Measurements from ENCODE around the gene PPP3CA. TPM values are rescaled to one million over a fixed set of nuclear protein-coding genes. Genes with fewer than 3 reads are reported as not detected.

The PPP3CA gene
- total RNA-seq, 1 experiment from 2014 or later: 31.0 TPM

GRCh38 chr4:101065935-101066485 is 281.3 kb downstream of the PPP3CA start:
- CTCF ChIA-PET: no interaction called here
- no TSS peak for BruUV-seq (replicated peaks)
- TF ChIP-seq SIN3A (IDR thresholded peaks at IDR 0.05; ENCODE audit: borderline replicate concordance, insufficient read depth, low read depth, low read length) (no peak), REST (IDR thresholded peaks at IDR 0.05; ENCODE audit: insufficient read depth in 1 of 2, low read depth in 2 of 2, low read length in 1 of 2) (no peak)
- no peaks in the 10 kb centered on the region for H3K36me3 ChIP-seq (ENCODE audit: control insufficient read depth, insufficient read depth, low read length)
- POLR2A ChIA-PET: no interaction called here
- H3K27ac ChIP-seq (ENCODE audit: low read length): no peak overlapping the region
- DNase-seq (ENCODE audit: low read depth, low spot score) (no peak), ATAC-seq (no peak)
- no peaks in the 10 kb centered on the region for H3K27me3 ChIP-seq (ENCODE audit: control insufficient read depth, insufficient read depth, low read length)
- no peaks in the 10 kb centered on the region for H3K9me3 ChIP-seq (ENCODE audit: control insufficient read depth, insufficient read depth, low read depth, low read length)
- intact Hi-C loops (cut with micrococcal nuclease; ENCODE audit: unreplicated experiment): no loop called here
- in situ Hi-C loops (cut with HindIII; ENCODE audit: low pct_unique_long_range_greater_than_20kb, low sequenced_read_pairs): no loop called here
- H3K4me3 ChIP-seq (ENCODE audit: low read depth in 2 of 2, low read length in 2 of 2): no peak overlapping the region
- no peaks in the 10 kb centered on the region for H3K4me1 ChIP-seq (ENCODE audit: control insufficient read depth, insufficient read depth, low read length)

GRCh38 chr4:101065346-101065745 is 282.0 kb downstream of the PPP3CA start:
- intact Hi-C loops (cut with micrococcal nuclease; ENCODE audit: unreplicated experiment) (no loop called here), in situ Hi-C loops (cut with HindIII; ENCODE audit: low pct_unique_long_range_greater_than_20kb, low sequenced_read_pairs) (no loop called here)
- DNase-seq (ENCODE audit: low read depth, low spot score) (no peak), ATAC-seq (no peak)
- Histone ChIP-seq H3K27me3 (ENCODE audit: control insufficient read depth, insufficient read depth, low read length) (no peaks in the 10 kb centered on the region), H3K9me3 (ENCODE audit: control insufficient read depth, insufficient read depth, low read depth, low read length) (no peaks in the 10 kb centered on the region), H3K4me3 (ENCODE audit: low read depth in 2 of 2, low read length in 2 of 2) (no peak overlapping the region), H3K27ac (ENCODE audit: low read length) (no peak overlapping the region), H3K4me1 (ENCODE audit: control insufficient read depth, insufficient read depth, low read length) (no peaks in the 10 kb centered on the region), H3K36me3 (ENCODE audit: control insufficient read depth, insufficient read depth, low read length) (no peaks in the 10 kb centered on the region)
- TF ChIP-seq CTCF (IDR thresholded peaks at IDR 0.05) (no peak), POLR2AphosphoS5 (IDR thresholded peaks at IDR 0.05; ENCODE audit: low read depth, low read length) (no peak), REST (IDR thresholded peaks at IDR 0.05; ENCODE audit: insufficient read depth in 1 of 2, low read depth in 2 of 2, low read length in 1 of 2) (no peak), TCF7L2 (IDR thresholded peaks at IDR 0.05; ENCODE audit: low read depth, low read length) (no peak), SIN3A (IDR thresholded peaks at IDR 0.05; ENCODE audit: borderline replicate concordance, insufficient read depth, low read depth, low read length) (no peak)
- CTCF ChIA-PET: no interaction called here
- POLR2A ChIA-PET: no interaction called here
- no TSS peak for BruUV-seq (replicated peaks)
